Measurements from ENCODE around the gene EYS. TPM values are rescaled to one million over a fixed set of nuclear protein-coding genes. Genes with fewer than 3 reads are reported as not detected.

Gene EYS
- total and polyA plus RNA-seq, 2 of the 8 experiments (the other 6 are each of a cell fraction or from before 2014, with no cell fraction given): 0.05 to 0.13 TPM

- no peak for TF ChIP-seq RBBP5 (IDR thresholded peaks at IDR 0.05; ENCODE audit: borderline replicate concordance, low read depth, low read length)
- TF ChIP-seq HDAC6 (IDR thresholded peaks at IDR 0.05; ENCODE audit: low read depth, low read length): no peak
- no peak for TF ChIP-seq CHD1 (IDR thresholded peaks at IDR 0.05; ENCODE audit: low read depth, low read length)
- no peak for TF ChIP-seq EGR1 (IDR thresholded peaks at IDR 0.05; ENCODE audit: borderline replicate concordance, low read depth, low read length)
- no peak for TF ChIP-seq E2F6 (IDR thresholded peaks at IDR 0.05)
- no peak for TF ChIP-seq SIN3A (conservative IDR thresholded peaks at IDR 0.05 in 1 of 2, IDR thresholded peaks at IDR 0.05 in 1 of 2; ENCODE audit: low read depth in 1 of 2, low read length in 2 of 2)
- no peak for TF ChIP-seq GABPA (IDR thresholded peaks at IDR 0.05; ENCODE audit: borderline replicate concordance, insufficient read depth, low read length)
- TF ChIP-seq JUN (IDR thresholded peaks at IDR 0.05; ENCODE audit: low read depth, low read length): no peak
- TF ChIP-seq SUZ12 (IDR thresholded peaks at IDR 0.05; ENCODE audit: low read length): no peak
- no peak for TF ChIP-seq KDM1A (IDR thresholded peaks at IDR 0.05; ENCODE audit: borderline replicate concordance, low read length)
- no peak for TF ChIP-seq TBP (IDR thresholded peaks at IDR 0.05; ENCODE audit: low read depth, low read length)
- no peak for TF ChIP-seq POLR2AphosphoS5 (IDR thresholded peaks at IDR 0.05; ENCODE audit: low read depth, low read length)
- TF ChIP-seq CBX8 (IDR thresholded peaks at IDR 0.05; ENCODE audit: borderline replicate concordance, low read depth, low read length): no peak
- no peak for TF ChIP-seq SP4 (IDR thresholded peaks at IDR 0.05; ENCODE audit: low read length)
- no peak for TF ChIP-seq POU5F1 (IDR thresholded peaks at IDR 0.05; ENCODE audit: low read depth, low read length)
- TF ChIP-seq FOSL1 (IDR thresholded peaks at IDR 0.05; ENCODE audit: insufficient read depth, low read depth, low read length): no peak
- Histone ChIP-seq H3K27ac (ENCODE audit: low read depth, low read length) (no peak overlapping the region), H3K27me3 (replicated peaks in 1 of 4; ENCODE audit: control insufficient read depth in 3 of 4, extremely low read depth in 1 of 4, insufficient read depth in 3 of 4, low read length in 3 of 4) (no peaks in the 10 kb centered on the region), H3K79me2 (ENCODE audit: control insufficient read depth in 1 of 2, insufficient read depth in 2 of 2, low read length in 2 of 2) (no peaks in the 10 kb centered on the region), H2BK15ac (ENCODE audit: low read length) (no peak overlapping the region), H3K4me1 (replicated peaks in 1 of 4; ENCODE audit: control insufficient read depth in 3 of 4, insufficient read depth in 4 of 4, low read length in 3 of 4) (no peaks in the 10 kb centered on the region), H3K4me3 (ENCODE audit: extremely low read depth in 1 of 4, insufficient read depth in 2 of 4, low read depth in 3 of 4, low read length in 4 of 4) (no peak overlapping the region), H3K14ac (ENCODE audit: insufficient read length) (no peak overlapping the region), H3K36me3 (ENCODE audit: control insufficient read depth in 2 of 4, insufficient read depth in 4 of 4, low read length in 3 of 4) (no peaks in the 10 kb centered on the region), H4K8ac (ENCODE audit: extremely low read depth, insufficient read depth, low read length) (no peak overlapping the region), H3K4ac (replicated peaks; ENCODE audit: insufficient read length, low read depth, low read length) (no peak overlapping the region), H3K4me2 (ENCODE audit: insufficient read depth in 1 of 2, low read depth in 2 of 2, low read length in 2 of 2) (no peak overlapping the region), H4K20me1 (replicated peaks in 1 of 2; ENCODE audit: control insufficient read depth in 1 of 2, insufficient read depth in 2 of 2, low read length in 2 of 2) (no peaks in the 10 kb centered on the region), H2BK5ac (ENCODE audit: low read depth, low read length) (no peak overlapping the region), H3K23ac (ENCODE audit: insufficient read length) (no peak overlapping the region), H3K79me1 (ENCODE audit: low read depth, low read length) (no peaks in the 10 kb centered on the region), H2AK5ac (ENCODE audit: low read depth, low read length) (no peak overlapping the region), H4K5ac (ENCODE audit: insufficient read length, low read depth, low read length) (no peak overlapping the region), H3K9me3 (ENCODE audit: insufficient read depth in 2 of 2, low read depth in 1 of 2, low read length in 1 of 2) (no peaks in the 10 kb centered on the region), H2BK20ac (ENCODE audit: low read length) (no peak overlapping the region), H3K9ac (replicated peaks in 1 of 4; ENCODE audit: extremely low read depth in 1 of 4, low read depth in 3 of 4, low read length in 3 of 4) (no peak overlapping the region), H2AFZ (ENCODE audit: low read length) (no peak overlapping the region), H3K56ac (replicated peaks; ENCODE audit: insufficient read length, low read depth, low read length) (no peak overlapping the region), H2BK12ac (ENCODE audit: low read depth, low read length) (no peak overlapping the region), H3K18ac (ENCODE audit: extremely low read depth, low read length) (no peak overlapping the region), H3K23me2 (ENCODE audit: low read depth, low read length) (no peaks in the 10 kb centered on the region), H2BK120ac (replicated peaks; ENCODE audit: low read depth, low read length) (no peak overlapping the region), H4K91ac (replicated peaks; ENCODE audit: insufficient read length, low read length) (no peak overlapping the region)
- POLR2A ChIA-PET (ENCODE audit: partially characterized antibody): no interaction called here
- DNase-seq (ENCODE audit: low read depth in 1 of 2, low spot score in 2 of 2): no peak
- CTCF ChIA-PET (ENCODE audit: partially characterized antibody): no interaction called here
- no peak for FAIRE-seq
These were observed 792.9 kb downstream of the EYS start for GRCh38 chr6:64914124-64914523.

Data from H1 (cell line).